Ovary (tissue), 9 donors: ENCODE measurements around the gene RNASE12. TPM values are rescaled to one million over a fixed set of nuclear protein-coding genes. Genes with fewer than 3 reads are reported as not detected.

Source experiments
- DNase-seq, 5 donors: peaks; one replicate each; pipeline ENCODE4 v3.0.0-alpha.2; 2019 to 2020
- H3K27ac ChIP-seq, 2 donors: fragments of 200-600 bp; one replicate each; pipeline versions ENCODE4 v1.5.1 to v1.8.0; 2019 to 2022
- H3K27me3 ChIP-seq: fragments of 200-600 bp; one replicate; pipeline ENCODE4 v1.8.0; 2022
- H3K36me3 ChIP-seq: fragments of 200-600 bp; sonication (generic); one replicate; pipeline ENCODE4 v1.5.1; 2019
- H3K4me1 ChIP-seq: one replicate; pipeline ENCODE4 v1.8.1; 2013; ENCODE audit warnings: mild to moderate bottlenecking, moderate library complexity; ENCODE audit not compliant: insufficient read depth
- H3K4me3 ChIP-seq: fragments of 200-600 bp; sonication (generic); one replicate; pipeline ENCODE4 v1.5.1; 2017
- H3K9me3 ChIP-seq, 2 donors: fragments of 200-600 bp in 1 of 2; sonication (generic) in 1 of 2; one replicate each; pipeline versions ENCODE4 v1.5.1 to v1.8.1; 2013 to 2019; ENCODE audit warnings: mild to moderate bottlenecking in 1 of 2, moderate library complexity in 1 of 2
- EP300 ChIP-seq: sonication (generic); formaldehyde crosslinking; IDR thresholded peaks from one replicate; pipeline ENCODE4 v1.6.1; 2017; ENCODE audit warnings: antibody characterized with exemption
- POLR2A ChIP-seq: fragments of 450-650 bp; IDR thresholded peaks from one replicate; pipeline ENCODE4 v1.6.1; 2017; ENCODE audit warnings: antibody characterized with exemption, mild to moderate bottlenecking, moderate library complexity
- WGBS, 3 donors: extraction: QIAGEN DNeasy Blood & Tissue Kit in 1 of 3; methylation state at CpG; one replicate each; pipeline versions ENCODE4 v1.1.5 to v1.1.7; 2013 to 2017; 5-methylcytosine and 5-hydroxymethylcytosine counted together
- intact Hi-C, 4 donors: fragments of 100-400 bp; cut with DNase I; formaldehyde crosslinking; loops; one replicate each; pipeline versions ENCODE4 v1.11.0 to v1.15.1; 2022 to 2023
- polyA plus RNA-seq, 2 donors: library from polyadenylated mRNA; stranded (reverse); fragments of 200-250 nt in 1 of 2; fragments of 350-450 nt in 1 of 2; fragmentation: Illumina TruSeq in 1 of 2; extraction: RNeasy Lipid Tissue Mini Kit (QIAGEN cat#74804) in 1 of 2; gene quantifications; one replicate each; pipeline ENCODE4 v1.2.3, GENCODE V29; 2013 to 2014
- total RNA-seq, 7 donors: library from RNA; depleted of rRNA in 2 of 7; stranded (reverse); fragments of >200 nt in 2 of 7; fragmentation: NEBNext Ultra II Directional in 3 of 7; extraction: Animal tissue kit (Norgen Biotek cat#: 25700) in 3 of 7; gene quantifications; one replicate each; pipeline versions ENCODE4 v1.1.0 to v1.2.4, GENCODE V29; 2016 to 2023
- TF ChIP-seq, protein P1 (sequence below), 3 donors: fragments of 450-650 bp in 2 of 3; fragments of 200-600 bp in 1 of 3; IDR thresholded peaks; one replicate each; pipeline versions ENCODE4 v1.5.1 to v1.8.0; 2016 to 2022; ENCODE audit warnings: antibody characterized with exemption in 3 of 3, mild to moderate bottlenecking in 1 of 3
- donor health status: DM: no; HTN: no; CAD: no; lungs with moderate emphysema.
- donor health status: DM: no; HTN: no; CAD: no.
- donor health status: Bipolar disorder and iron deficiency.
- donor health status: DM: yes; HTN: yes; CAD: no.
- donor health status: DM: no; HTN: no; CAD: no.
- donor health status: DM: yes; HTN: yes; CAD: no.

The RNASE12 gene
- total and polyA plus RNA-seq, 9 donors: not detected

DNA sequence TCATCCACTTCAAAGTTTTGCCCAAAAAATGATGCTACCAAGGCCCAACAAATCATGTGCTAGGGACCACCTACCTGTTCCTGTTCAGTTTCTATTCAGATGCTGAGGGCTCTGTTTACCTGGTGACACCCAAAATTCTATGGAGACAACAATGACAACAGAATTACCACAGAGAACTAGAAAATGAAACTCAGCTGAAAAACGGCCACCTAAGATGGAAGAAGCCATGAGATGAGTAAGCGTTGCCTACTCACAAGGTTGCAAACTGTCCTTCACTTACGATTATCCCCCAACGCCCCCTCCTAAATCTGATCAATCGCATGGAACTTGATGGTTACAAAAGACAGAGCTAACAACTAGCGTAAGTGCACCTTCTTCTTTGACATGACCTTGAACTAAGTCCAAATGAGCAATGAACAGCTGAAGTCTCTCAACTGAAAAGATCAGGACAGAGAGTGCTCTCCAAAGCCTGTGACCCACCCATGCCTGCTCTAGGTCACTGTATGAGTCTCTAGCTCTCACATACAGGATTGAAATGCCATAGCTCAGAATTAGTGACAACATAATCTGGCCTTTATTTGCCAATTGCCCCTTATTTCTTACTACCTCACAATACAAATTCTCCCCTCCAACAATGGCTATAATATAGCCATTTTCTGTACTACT lies 3.6 kb downstream of the RNASE12 start, which contains the start of gene RNASE11:
Gene RNASE11, minus strand, starts transcription at position 513 of the 666 bp plus-strand sequence.
- WGBS, 3 donors: 58 to 72% (median 61%) methylated on average over 6 of the region's 6 CpGs
- Histone ChIP-seq H3K4me1 (no peaks in the 10 kb centered on the region), H3K4me3 (no peak within 1 kb of the TSS), H3K27ac (no peak within 1 kb of the TSS), H3K9me3 (no peaks in the 10 kb centered on the region), H3K27me3 (no peaks in the 10 kb centered on the region), H3K36me3 (no peaks in the 10 kb centered on the region)
- intact Hi-C loops: no loop called here
- no peak for DNase-seq
- TF ChIP-seq EP300: no peak
- TF ChIP-seq POLR2A: no peak
- TF ChIP-seq, protein P1, sequence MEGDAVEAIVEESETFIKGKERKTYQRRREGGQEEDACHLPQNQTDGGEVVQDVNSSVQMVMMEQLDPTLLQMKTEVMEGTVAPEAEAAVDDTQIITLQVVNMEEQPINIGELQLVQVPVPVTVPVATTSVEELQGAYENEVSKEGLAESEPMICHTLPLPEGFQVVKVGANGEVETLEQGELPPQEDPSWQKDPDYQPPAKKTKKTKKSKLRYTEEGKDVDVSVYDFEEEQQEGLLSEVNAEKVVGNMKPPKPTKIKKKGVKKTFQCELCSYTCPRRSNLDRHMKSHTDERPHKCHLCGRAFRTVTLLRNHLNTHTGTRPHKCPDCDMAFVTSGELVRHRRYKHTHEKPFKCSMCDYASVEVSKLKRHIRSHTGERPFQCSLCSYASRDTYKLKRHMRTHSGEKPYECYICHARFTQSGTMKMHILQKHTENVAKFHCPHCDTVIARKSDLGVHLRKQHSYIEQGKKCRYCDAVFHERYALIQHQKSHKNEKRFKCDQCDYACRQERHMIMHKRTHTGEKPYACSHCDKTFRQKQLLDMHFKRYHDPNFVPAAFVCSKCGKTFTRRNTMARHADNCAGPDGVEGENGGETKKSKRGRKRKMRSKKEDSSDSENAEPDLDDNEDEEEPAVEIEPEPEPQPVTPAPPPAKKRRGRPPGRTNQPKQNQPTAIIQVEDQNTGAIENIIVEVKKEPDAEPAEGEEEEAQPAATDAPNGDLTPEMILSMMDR (IDR thresholded peaks at IDR 0.05): no peak

DNA sequence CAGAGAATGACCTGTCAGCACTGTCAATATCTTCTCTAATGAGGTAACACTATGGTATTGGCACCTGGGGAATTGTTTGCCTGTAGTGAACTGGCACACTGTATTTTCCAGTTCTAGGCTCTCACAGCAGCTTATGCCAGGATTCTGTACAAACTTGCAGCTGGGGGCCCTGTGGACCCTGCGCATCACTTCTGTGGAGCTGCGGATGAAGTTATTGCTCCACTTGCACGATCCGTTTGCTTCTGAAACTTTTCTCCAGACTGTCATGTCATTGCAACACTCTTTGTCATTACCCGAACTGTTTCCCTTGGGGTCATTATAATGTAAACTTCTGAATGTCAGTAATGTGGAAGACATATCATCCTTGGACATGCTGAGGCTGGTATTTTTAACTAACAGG lies 7.3 kb downstream of the RNASE12 start:
- H3K4me1 ChIP-seq: no peaks in the 10 kb centered on the region
- 71 to 75% (median 71%) methylated on average over 5 of the region's 5 CpGs for WGBS, 3 donors
- no peaks in the 10 kb centered on the region for H3K9me3 ChIP-seq
- H3K27me3 ChIP-seq: no peaks in the 10 kb centered on the region
- no peak for DNase-seq
- no peak overlapping the region for H3K4me3 ChIP-seq
- intact Hi-C loops: no loop called here
- no peaks in the 10 kb centered on the region for H3K36me3 ChIP-seq
- no peak overlapping the region for H3K27ac ChIP-seq
- TF ChIP-seq POLR2A (no peak), EP300 (no peak)
- TF ChIP-seq, protein P1 (IDR thresholded peaks at IDR 0.05): no peak

DNA sequence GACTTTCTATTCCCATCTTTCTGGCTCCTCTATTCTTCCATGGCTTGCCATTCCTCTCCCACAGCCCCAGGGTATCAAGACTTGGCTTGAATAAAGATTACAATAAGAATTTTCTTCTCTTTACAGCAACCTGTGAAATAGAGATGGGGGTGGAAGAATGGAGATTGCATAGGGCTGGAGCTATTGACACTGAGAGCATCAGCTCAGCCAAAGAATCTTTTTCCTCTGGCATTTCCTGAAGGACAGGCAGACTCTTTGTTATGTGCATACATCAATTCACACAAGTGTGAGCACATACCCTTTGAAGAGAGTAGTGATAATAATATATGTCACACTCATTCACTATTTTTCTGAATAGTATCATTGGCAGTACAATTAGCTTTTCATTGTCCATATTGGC lies 8.0 kb downstream of the RNASE12 start:
- Histone ChIP-seq H3K4me1 (no peaks in the 10 kb centered on the region), H3K4me3 (no peak overlapping the region), H3K9me3 (no peaks in the 10 kb centered on the region), H3K36me3 (no peaks in the 10 kb centered on the region), H3K27me3 (no peaks in the 10 kb centered on the region), H3K27ac (no peak overlapping the region)
- intact Hi-C loops: no loop called here
- DNase-seq: no peak
- TF ChIP-seq, protein P1 (IDR thresholded peaks at IDR 0.05): no peak
- TF ChIP-seq POLR2A: no peak
- TF ChIP-seq EP300: no peak

DNA sequence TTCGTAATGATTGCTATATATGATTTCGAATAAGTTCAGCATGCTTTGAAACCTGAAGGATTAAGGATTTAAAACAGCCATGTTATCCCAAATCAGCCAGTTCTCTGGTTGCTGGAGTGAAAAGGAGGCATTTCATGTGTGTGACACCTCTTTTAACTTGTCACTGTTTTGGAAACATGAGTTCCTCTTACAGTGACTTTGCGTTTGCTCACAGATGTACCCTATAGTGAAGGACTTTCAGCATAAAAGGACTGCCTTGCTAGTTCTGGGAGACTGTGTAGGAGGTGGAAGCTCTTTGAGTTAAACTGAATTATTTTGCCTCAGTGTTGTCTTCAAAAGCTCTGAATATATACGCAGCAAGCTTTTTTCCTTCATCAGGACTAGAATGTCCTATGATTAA lies 10.9 kb downstream of the RNASE12 start:
- Histone ChIP-seq H3K27ac (no peak overlapping the region), H3K4me1 (no peaks in the 10 kb centered on the region), H3K4me3 (no peak overlapping the region), H3K27me3 (no peaks in the 10 kb centered on the region), H3K9me3 (no peaks in the 10 kb centered on the region), H3K36me3 (no peaks in the 10 kb centered on the region)
- no peak for DNase-seq
- TF ChIP-seq POLR2A: no peak
- no peak for TF ChIP-seq EP300
- TF ChIP-seq, protein P1 (IDR thresholded peaks at IDR 0.05): no peak
- intact Hi-C loops: no loop called here
- 73 to 77% (median 75%) methylated on average over 4 of the region's 4 CpGs for WGBS, 3 donors
